Activated T-cell treated with anti-CD3 and anti-CD28 coated beads, Interleukin-2, amount 50 U/mL, for 24 hours (primary cell): ENCODE measurements around the gene FAM3A.

Source experiments
- DNase-seq: peaks from one replicate; pipeline ENCODE4 v3.0.0-alpha.2; 2020
- H3K27ac Mint-ChIP-seq: 2 replicates; pipeline ENCODE4 v1.8.0; 2020; ENCODE audit warnings: mild to moderate bottlenecking, mixed read lengths
- H3K27me3 Mint-ChIP-seq: 2 replicates; pipeline ENCODE4 v1.8.0; 2020; ENCODE audit warnings: mixed read lengths
- H3K36me3 Mint-ChIP-seq: 2 replicates; pipeline ENCODE4 v1.8.0; 2020; ENCODE audit warnings: low read depth, mixed read lengths
- H3K4me1 Mint-ChIP-seq: 2 replicates; pipeline ENCODE4 v1.8.0; 2020; ENCODE audit warnings: low read depth, mixed read lengths
- H3K4me3 Mint-ChIP-seq: 2 replicates; pipeline ENCODE4 v1.8.0; 2020; ENCODE audit warnings: mild to moderate bottlenecking, moderate library complexity, mixed read lengths
- H3K9me3 Mint-ChIP-seq: 2 replicates; pipeline ENCODE4 v1.8.0; 2020; ENCODE audit warnings: mixed read lengths

Gene FAM3A

GRCh38 chrX:154519389-154519788 is 3.4 kb upstream of the FAM3A start:
- Mint-ChIP-seq H3K4me3 (no peak overlapping the region), H3K27me3 (peaks cover 24% of the 10 kb centered on the region), H3K9me3 (no peaks in the 10 kb centered on the region), H3K4me1 (peaks cover 11% of the 10 kb centered on the region), H3K27ac (no peak overlapping the region), H3K36me3 (peaks cover 7% of the 10 kb centered on the region)
- DNase-seq: no peak

DNA sequence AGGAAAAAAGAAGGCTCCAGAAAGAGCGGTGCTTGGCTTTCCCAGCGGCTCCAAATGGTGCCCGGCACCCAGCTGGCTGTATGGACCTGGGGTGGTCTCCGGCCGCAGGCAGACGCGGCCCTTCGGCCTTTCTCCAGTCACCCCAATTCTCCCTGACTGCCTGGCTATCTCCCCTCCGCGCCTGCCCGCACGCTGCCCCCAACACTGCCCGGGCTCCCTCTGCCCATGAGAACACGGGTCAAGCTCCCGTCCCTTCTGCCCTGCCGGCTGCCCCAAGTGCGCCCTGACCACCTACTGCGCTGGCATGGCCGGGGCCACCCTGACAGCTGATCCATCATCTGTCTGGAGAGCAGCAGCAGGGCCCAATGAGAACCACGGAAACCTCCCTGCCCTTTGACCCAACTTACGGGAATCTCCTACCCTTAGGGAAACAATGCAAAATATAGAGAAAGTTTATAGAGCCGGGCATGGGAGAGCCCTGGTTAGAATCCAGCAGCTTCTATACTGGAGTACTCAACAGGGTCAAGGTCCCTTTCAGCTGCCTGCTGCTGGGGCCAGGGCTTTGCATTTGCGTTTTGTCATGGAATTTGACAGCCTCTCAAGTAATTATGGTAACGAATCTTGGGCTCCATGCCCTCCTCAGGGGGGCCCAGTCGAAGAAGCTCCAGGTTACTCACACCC is 1.2 kb upstream of the FAM3A start:
- no peak overlapping the region for H3K4me3 Mint-ChIP-seq
- H3K9me3 Mint-ChIP-seq: no peaks in the 10 kb centered on the region
- H3K36me3 Mint-ChIP-seq: peaks cover 8% of the 10 kb centered on the region
- peaks cover 20% of the 10 kb centered on the region for H3K27me3 Mint-ChIP-seq
- no peak for DNase-seq
- peaks cover 20% of the 10 kb centered on the region for H3K4me1 Mint-ChIP-seq
- no peak overlapping the region for H3K27ac Mint-ChIP-seq

- Mint-ChIP-seq H3K4me1 (peaks cover 22% of the 10 kb centered on the region), H3K9me3 (no peaks in the 10 kb centered on the region), H3K4me3 (peak overlapping the region; percentile 83), H3K36me3 (peaks cover 10% of the 10 kb centered on the region), H3K27ac (peak overlapping the region; percentile 90), H3K27me3 (peaks cover 20% of the 10 kb centered on the region)
- DNase-seq: no peak
Observed at GRCh38 chrX:154516656-154517100, 646 bp upstream of the FAM3A start.

DNA sequence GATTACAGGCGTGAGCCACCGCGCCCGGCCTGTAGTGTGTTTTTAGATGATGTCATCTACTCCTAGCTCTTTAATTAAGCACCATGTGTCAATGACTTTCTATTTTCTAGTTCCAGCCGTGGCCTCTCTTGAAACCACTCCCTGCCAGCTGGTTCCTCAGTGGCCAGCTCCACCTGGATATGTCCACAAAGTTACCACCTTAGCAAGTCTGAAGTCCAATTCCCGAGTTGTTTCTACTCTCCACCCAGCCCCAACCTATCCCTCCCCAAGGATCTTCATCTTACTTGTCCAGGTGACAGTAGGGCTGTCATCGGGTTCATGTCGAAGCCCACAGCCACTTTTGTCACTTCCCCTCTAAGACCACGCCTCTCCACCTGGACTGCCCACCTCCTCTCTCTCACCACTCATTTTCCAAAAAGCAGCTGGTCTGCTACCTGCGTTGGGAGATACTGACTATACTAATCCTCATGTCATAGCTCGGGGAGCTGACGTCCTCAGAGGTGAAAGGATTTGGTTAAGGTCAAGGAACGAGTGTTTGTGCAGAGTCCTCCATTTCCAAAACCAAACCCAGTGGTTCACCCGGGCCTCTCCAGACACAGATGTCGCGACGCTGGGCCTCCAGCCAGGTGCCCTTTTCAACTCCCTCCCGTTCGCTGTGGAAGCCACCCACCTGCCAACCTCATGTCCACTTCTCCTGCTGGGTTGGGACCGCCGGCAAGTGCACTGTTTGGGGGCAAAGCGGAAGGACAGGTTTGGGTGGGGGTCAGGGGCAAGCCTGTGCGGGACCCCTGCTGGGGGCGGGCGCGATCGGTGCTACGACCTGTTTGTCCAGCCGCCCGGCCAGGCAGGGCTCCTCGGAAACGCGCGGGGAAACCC is 704 bp downstream of the FAM3A start:
- no peak for DNase-seq
- Mint-ChIP-seq H3K9me3 (no peaks in the 10 kb centered on the region), H3K36me3 (peaks cover 20% of the 10 kb centered on the region), H3K4me1 (peaks cover 29% of the 10 kb centered on the region), H3K4me3 (peak overlapping the region; percentile 84), H3K27me3 (peaks cover 25% of the 10 kb centered on the region), H3K27ac (peak overlapping the region; percentile 88)

DNA sequence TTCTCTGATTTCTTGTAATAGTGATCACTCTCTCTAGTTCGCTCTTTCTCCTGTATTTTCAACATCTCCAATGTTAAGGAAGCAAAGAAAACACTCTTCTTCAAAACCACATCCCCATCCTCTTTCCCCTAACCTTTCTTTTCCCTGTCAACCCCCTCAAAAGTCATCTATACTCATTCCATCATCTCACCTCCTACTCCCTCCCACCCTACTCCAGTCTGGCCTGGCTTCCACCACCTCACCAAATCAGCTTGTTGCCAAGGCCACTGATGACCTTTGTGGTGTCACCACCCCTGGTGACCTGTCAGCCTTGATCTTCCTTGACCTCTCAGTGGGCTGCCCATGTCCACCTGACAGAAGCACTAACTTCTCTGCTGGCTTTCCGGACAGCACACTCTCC is 2.3 kb downstream of the FAM3A start:
- H3K27ac Mint-ChIP-seq: peak overlapping the region; percentile 65
- peaks cover 33% of the 10 kb centered on the region for H3K27me3 Mint-ChIP-seq
- H3K4me1 Mint-ChIP-seq: peaks cover 29% of the 10 kb centered on the region
- H3K9me3 Mint-ChIP-seq: no peaks in the 10 kb centered on the region
- peaks cover 32% of the 10 kb centered on the region for H3K36me3 Mint-ChIP-seq
- no peak for DNase-seq
- H3K4me3 Mint-ChIP-seq: peak overlapping the region; percentile 6

DNA sequence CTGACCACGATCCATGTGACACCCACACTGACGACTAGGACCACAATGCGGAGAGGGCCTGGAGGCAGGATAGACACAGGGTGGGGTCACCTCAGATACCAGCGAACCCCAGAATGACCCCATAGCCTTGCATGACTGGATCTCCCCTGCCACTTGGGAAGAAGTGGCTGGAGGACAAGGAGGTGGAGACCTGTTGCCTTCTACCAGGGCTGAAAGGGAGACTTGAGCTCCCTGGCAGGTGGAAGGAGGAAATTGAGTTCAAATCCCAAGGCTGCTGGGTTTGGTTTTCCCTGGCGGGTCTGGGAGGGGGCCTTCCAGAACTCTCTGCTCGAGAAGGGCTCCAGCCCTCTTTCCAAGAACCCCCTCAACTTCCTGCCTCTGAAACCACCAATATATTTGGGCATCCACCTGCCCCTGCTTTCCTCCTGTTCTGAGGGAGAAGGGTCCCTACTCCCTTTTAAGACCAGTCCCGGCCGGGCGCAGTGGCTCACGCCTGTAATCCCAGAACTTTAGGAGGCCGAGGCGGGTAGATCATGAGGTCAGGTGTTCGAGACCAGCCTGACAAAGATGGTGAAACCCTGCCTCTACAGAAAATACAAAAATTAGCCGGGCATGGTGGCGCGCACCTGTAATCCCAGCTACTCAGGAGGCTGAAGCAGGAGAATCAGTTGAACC is 3.0 kb downstream of the FAM3A start:
- H3K4me3 Mint-ChIP-seq: no peak overlapping the region
- DNase-seq: no peak
- peaks cover 29% of the 10 kb centered on the region for H3K4me1 Mint-ChIP-seq
- no peaks in the 10 kb centered on the region for H3K9me3 Mint-ChIP-seq
- H3K27me3 Mint-ChIP-seq: peaks cover 37% of the 10 kb centered on the region
- peaks cover 37% of the 10 kb centered on the region for H3K36me3 Mint-ChIP-seq
- no peak overlapping the region for H3K27ac Mint-ChIP-seq

GRCh38 chrX:154511761-154512160 is 4.3 kb downstream of the FAM3A start:
- Mint-ChIP-seq H3K27ac (peak overlapping the region; percentile 80), H3K4me1 (peaks cover 29% of the 10 kb centered on the region)

GRCh38 chrX:154509455-154509854 is 6.6 kb downstream of the FAM3A start:
- Mint-ChIP-seq H3K27me3 (peaks cover 32% of the 10 kb centered on the region), H3K4me3 (no peak overlapping the region), H3K27ac (no peak overlapping the region), H3K36me3 (peaks cover 47% of the 10 kb centered on the region), H3K9me3 (no peaks in the 10 kb centered on the region), H3K4me1 (peaks cover 18% of the 10 kb centered on the region)
- no peak for DNase-seq

More at GRCh38 chrX:154511761-154512160, 4.3 kb downstream of the FAM3A start:
- no peak for DNase-seq
- Mint-ChIP-seq H3K27me3 (peaks cover 33% of the 10 kb centered on the region), H3K36me3 (peaks cover 37% of the 10 kb centered on the region), H3K9me3 (no peaks in the 10 kb centered on the region), H3K4me3 (no peak overlapping the region)

GRCh38 chrX:154508384-154508745 is 7.7 kb downstream of the FAM3A start:
- Mint-ChIP-seq H3K27me3 (peaks cover 27% of the 10 kb centered on the region), H3K9me3 (no peaks in the 10 kb centered on the region), H3K4me3 (no peak overlapping the region), H3K27ac (peak overlapping the region; percentile 52), H3K36me3 (peaks cover 45% of the 10 kb centered on the region), H3K4me1 (peaks cover 11% of the 10 kb centered on the region)
- DNase-seq: no peak

DNA sequence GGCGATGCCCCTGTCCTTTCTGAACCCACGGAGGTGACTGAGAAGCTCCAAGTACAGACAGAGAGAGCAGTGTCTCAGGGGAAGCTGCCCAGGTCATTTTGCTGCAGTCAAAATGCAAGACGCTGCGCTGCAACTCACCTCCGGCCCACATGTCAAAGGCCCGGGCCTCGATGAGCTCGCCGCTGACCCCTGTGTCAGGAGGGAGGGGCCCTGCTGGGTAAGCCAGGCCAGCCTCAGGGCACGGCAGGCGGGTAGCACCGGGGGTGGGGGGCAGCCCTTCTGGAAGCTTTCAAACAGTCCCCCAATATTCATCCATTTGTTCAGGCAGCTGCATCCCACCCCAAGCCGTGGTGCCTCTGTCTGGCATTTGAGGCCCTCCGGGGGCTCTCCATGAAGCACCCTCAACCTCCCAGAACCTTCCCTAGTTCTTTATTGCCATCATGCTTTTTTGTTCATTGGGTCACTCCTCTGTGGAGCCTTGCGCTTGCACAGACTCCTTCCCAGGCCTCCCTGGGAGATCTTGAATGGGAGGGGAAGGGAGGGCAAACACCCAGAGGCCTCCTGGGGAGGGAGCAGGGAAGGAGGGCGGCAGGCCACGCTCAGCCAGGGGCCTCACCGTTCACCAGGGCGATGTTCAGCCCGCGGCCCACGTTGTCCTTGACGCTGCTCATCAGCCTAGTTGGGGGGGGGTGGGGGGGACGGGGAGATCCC is 8.2 kb downstream of the FAM3A start:
- DNase-seq: no peak
- Mint-ChIP-seq H3K27me3 (peaks cover 27% of the 10 kb centered on the region), H3K4me1 (peaks cover 11% of the 10 kb centered on the region), H3K9me3 (no peaks in the 10 kb centered on the region), H3K27ac (no peak overlapping the region), H3K4me3 (no peak overlapping the region), H3K36me3 (peaks cover 45% of the 10 kb centered on the region)

- peaks cover 7% of the 10 kb centered on the region for H3K4me1 Mint-ChIP-seq
- no peak overlapping the region for H3K27ac Mint-ChIP-seq
- H3K27me3 Mint-ChIP-seq: peaks cover 27% of the 10 kb centered on the region
- H3K36me3 Mint-ChIP-seq: peaks cover 44% of the 10 kb centered on the region
- DNase-seq: no peak
- no peak overlapping the region for H3K4me3 Mint-ChIP-seq
- no peaks in the 10 kb centered on the region for H3K9me3 Mint-ChIP-seq
Observed at GRCh38 chrX:154506483-154507332, 9.3 kb downstream of the FAM3A start.

- peaks cover 36% of the 10 kb centered on the region for H3K36me3 Mint-ChIP-seq
- H3K4me3 Mint-ChIP-seq: no peak overlapping the region
- peaks cover 22% of the 10 kb centered on the region for H3K27me3 Mint-ChIP-seq
- no peaks in the 10 kb centered on the region for H3K4me1 Mint-ChIP-seq
- no peak for DNase-seq
- H3K27ac Mint-ChIP-seq: no peak overlapping the region
- H3K9me3 Mint-ChIP-seq: no peaks in the 10 kb centered on the region
Observed at GRCh38 chrX:154505734-154506133, 10.3 kb downstream of the FAM3A start.

GRCh38 chrX:154502989-154503388 is 13.0 kb downstream of the FAM3A start:
- Mint-ChIP-seq H3K4me3 (no peak overlapping the region), H3K4me1 (no peaks in the 10 kb centered on the region), H3K9me3 (no peaks in the 10 kb centered on the region), H3K27ac (no peak overlapping the region), H3K27me3 (peaks cover 6% of the 10 kb centered on the region), H3K36me3 (peaks cover 16% of the 10 kb centered on the region)
- DNase-seq: no peak
